K562 (cell line): ENCODE measurements around the gene PRKACA. TPM values are rescaled to one million over a fixed set of nuclear protein-coding genes. Genes with fewer than 3 reads are reported as not detected.
A peak's percentile ranks its signal among the peaks of the same experiment; 100 is the strongest.

Source experiments
- ATAC-seq: fragments of 200-7000 bp; cut with Tn5 transposase; 3 replicates; pipeline ENCODE4 v1.9.1; 2020; ENCODE audit warnings: moderate library complexity
- BruUV-seq: library from RNA; stranded (reverse); fragments of 400-500 nt; replicated peaks from 2 replicates; lab custom pipeline; 2021; lab: Mats Ljungman, UMichigan
- CTCF ChIA-PET: fragments of 300-600 bp; formaldehyde crosslinking; extraction: SDS; loops from one replicate; lab custom pipeline; 2021; ENCODE audit warnings: low intra/inter-chr PET ratio; lab: Yijun Ruan, JAX
- POLR2A ChIA-PET: fragments of 300-600, 350-650 bp; sonication (Branson Sonifier 250); formaldehyde crosslinking; extraction: SDS; loops from one replicate; lab custom pipeline; 2021; ENCODE audit warnings: antibody characterized with exemption, inconsistent platforms; lab: Yijun Ruan, JAX
- DNase-seq, 4 experiments: peaks; one replicate each; pipeline versions ENCODE4 v3.0.0 to v3.0.0-alpha.2; 2011 to 2018; ENCODE audit warnings: low spot score in 3 of 4, mixed read lengths in 3 of 4; ENCODE audit errors: extremely low read depth in 1 of 4
- FAIRE-seq: peaks from 2 replicates; lab custom pipeline; 2011; peaks lifted over from hg19 to GRCh38; lab: Jason Lieb, UNC
- H2AFZ ChIP-seq: 2 replicates; pipeline ENCODE4 v1.6.0; 2011; ENCODE audit warnings: low read depth, low read length, control low read depth, inconsistent platforms
- H3K27ac ChIP-seq: fragments of 200-600 bp; 3 replicates; pipeline ENCODE4 v1.8.0; 2011; ENCODE audit warnings: low read depth, mild to moderate bottlenecking, control low read depth, inconsistent platforms, low read length, moderate library complexity, mixed read lengths; ENCODE audit errors: extremely low read depth
- H3K27me3 ChIP-seq, 2 experiments: fragments of 300-600 bp in 1 of 2; 2 replicates in 1 of 2; 3 replicates in 1 of 2; pipeline versions ENCODE4 v1.6.0 to v1.8.0; 2011; ENCODE audit warnings: inconsistent platforms in 2 of 2, low read length in 2 of 2, mild to moderate bottlenecking in 1 of 2, mixed read lengths in 1 of 2, moderate library complexity in 1 of 2; ENCODE audit not compliant: control insufficient read depth in 2 of 2, insufficient read depth in 2 of 2
- H3K36me3 ChIP-seq: fragments of 300-600 bp; 3 replicates; pipeline ENCODE4 v1.8.0; 2011; ENCODE audit warnings: mild to moderate bottlenecking, low read length, inconsistent platforms; ENCODE audit not compliant: control insufficient read depth, insufficient read depth
- H3K4me1 ChIP-seq, 2 experiments: fragments of 200-600 bp in 1 of 2; replicated peaks in 1 of 2; 2 replicates in 1 of 2; 3 replicates in 1 of 2; pipeline versions ENCODE4 v1.5.1 to v1.8.0; 2011; ENCODE audit warnings: inconsistent platforms in 2 of 2, low read length in 2 of 2, mild to moderate bottlenecking in 1 of 2, mixed read lengths in 1 of 2, moderate library complexity in 1 of 2; ENCODE audit not compliant: control insufficient read depth in 2 of 2, insufficient read depth in 2 of 2
- H3K4me2 ChIP-seq: 2 replicates; pipeline ENCODE4 v1.6.1; 2011; ENCODE audit warnings: low read length, control low read depth, inconsistent platforms, mixed read lengths; ENCODE audit not compliant: insufficient read depth
- H3K4me3 ChIP-seq: fragments of 200-600 bp; sonication (generic), shearing (Covaris generic); 2 replicates; pipeline ENCODE4 v1.5.1; 2016; ENCODE audit warnings: control low read depth, inconsistent platforms
- H3K79me2 ChIP-seq: fragments of 200-600 bp; 3 replicates; pipeline ENCODE4 v1.8.0; 2011; ENCODE audit warnings: low read length, inconsistent platforms; ENCODE audit not compliant: control insufficient read depth, insufficient read depth
- H3K9ac ChIP-seq, 2 experiments: 2 replicates each; pipeline versions ENCODE4 v1.6.0 to v1.6.1; 2011; ENCODE audit warnings: low read depth in 2 of 2, low read length in 2 of 2, control low read depth in 1 of 2, inconsistent platforms in 1 of 2, mild to moderate bottlenecking in 1 of 2, mixed read lengths in 1 of 2; ENCODE audit not compliant: insufficient read depth in 1 of 2
- H3K9me1 ChIP-seq: one replicate; pipeline ENCODE4 v1.6.0; 2011; ENCODE audit warnings: inconsistent platforms, mild to moderate bottlenecking, low read length, moderate library complexity; ENCODE audit not compliant: control insufficient read depth, insufficient read depth
- H3K9me3 ChIP-seq: replicated peaks from 2 replicates; pipeline ENCODE4 v1.5.1; 2011; ENCODE audit warnings: low read depth, low read length, inconsistent platforms; ENCODE audit not compliant: control insufficient read depth, insufficient read depth
- H4K20me1 ChIP-seq: replicated peaks from 2 replicates; pipeline ENCODE4 v1.6.1; 2011; ENCODE audit warnings: low read length, inconsistent platforms, mixed read lengths; ENCODE audit not compliant: control insufficient read depth, insufficient read depth
- ARHGAP35 ChIP-seq: fragments of 450-650 bp; IDR thresholded peaks from 2 replicates; pipeline ENCODE4 v1.6.1; 2018; ENCODE audit not compliant: partially characterized antibody
- BDP1 ChIP-seq: IDR thresholded peaks from 3 replicates; pipeline ENCODE4 v1.6.1; 2011; ENCODE audit not compliant: insufficient read length, insufficient read depth
- JUNB ChIP-seq: fragments of 450-650 bp; formaldehyde crosslinking; conservative IDR thresholded peaks from 2 replicates; pipeline ENCODE4 v1.4.0; 2020; ENCODE audit warnings: mild to moderate bottlenecking
- JUND ChIP-seq, 2 experiments: IDR thresholded peaks; 2 replicates in 1 of 2; 3 replicates in 1 of 2; pipeline ENCODE4 v1.6.1; 2011; ENCODE audit warnings: borderline replicate concordance in 2 of 2, low read depth in 2 of 2, low read length in 2 of 2, improper control_type of control experiment in 1 of 2, missing biosample characterization in 1 of 2, missing genetic modification characterization in 1 of 2, missing genetic modification reagents in 1 of 2
- KLF10 ChIP-seq: fragments of 250-450 bp; sonication (Bioruptor Pico); IDR thresholded peaks from 2 replicates; pipeline ENCODE4 v1.6.1; 2021; ENCODE audit warnings: matching md5 sums
- MEIS2 ChIP-seq: fragments of 450-650 bp; IDR thresholded peaks from 2 replicates; pipeline ENCODE4 v1.6.1; 2014; ENCODE audit warnings: mild to moderate bottlenecking; ENCODE audit not compliant: partially characterized antibody
- PRMT5 ChIP-seq: sonication (generic); formaldehyde crosslinking; IDR thresholded peaks from 2 replicates; pipeline ENCODE4 v1.5.0; 2020; ENCODE audit warnings: missing genetic modification reagents
- RFX1 ChIP-seq: fragments of 450-650 bp; IDR thresholded peaks from 2 replicates; pipeline ENCODE4 v1.6.1; 2016; ENCODE audit warnings: mild to moderate bottlenecking, moderate library complexity
- TEAD4 ChIP-seq, 2 experiments: sonication (generic) in 1 of 2; formaldehyde crosslinking in 1 of 2; IDR thresholded peaks; 2 replicates each; pipeline versions ENCODE4 v1.6.1 to v1.8.0; 2012 to 2022; ENCODE audit warnings: borderline replicate concordance in 1 of 2, inconsistent platforms in 1 of 2, low read length in 1 of 2, mild to moderate bottlenecking in 1 of 2, missing genetic modification reagents in 1 of 2
- ZC3H4 ChIP-seq: sonication (generic); formaldehyde crosslinking; IDR thresholded peaks from 2 replicates; pipeline ENCODE4 v1.9.0; 2021; ENCODE audit warnings: missing genetic modification reagents, borderline replicate concordance
- ZNF274 ChIP-seq: IDR thresholded peaks from 2 replicates; pipeline ENCODE4 v1.6.1; 2011; ENCODE audit warnings: low read depth, mild to moderate bottlenecking, low read length, moderate library complexity, borderline replicate concordance
- ZNF41 ChIP-seq: fragments of 250-450 bp; sonication (Bioruptor Pico); conservative IDR thresholded peaks from 2 replicates; pipeline ENCODE4 v1.4.0; 2020; ENCODE audit warnings: mild to moderate bottlenecking
- ZNF696 ChIP-seq: fragments of 250-450 bp; sonication (Bioruptor Pico); conservative IDR thresholded peaks from 2 replicates; pipeline ENCODE4 v1.4.0; 2020; ENCODE audit warnings: mild to moderate bottlenecking, moderate library complexity
- ZSCAN29 ChIP-seq: fragments of 450-650 bp; IDR thresholded peaks from 2 replicates; pipeline ENCODE4 v1.6.1; 2017
- WGBS: fragments of 100-300 bp; shearing (Covaris generic); methylation state at CpG from one replicate; pipeline ENCODE4 v1.1.6; 2016; ENCODE audit warnings: low coverage, mixed read lengths; ENCODE audit not compliant: insufficient coverage; ENCODE audit errors: missing lambda C conversion rate; 5-methylcytosine and 5-hydroxymethylcytosine counted together
- in situ Hi-C: fragments of 300-500 bp; cut with MboI; formaldehyde crosslinking; loops from 4 replicates; pipeline ENCODE4 v1.15.0; 2018; ENCODE audit warnings: inconsistent platforms, mixed read lengths
- intact Hi-C: fragments of 100-400 bp; cut with micrococcal nuclease; formaldehyde crosslinking; loops from 2 replicates; pipeline ENCODE4 v1.14.2; 2022
- polyA plus RNA-seq, 8 experiments: library from polyadenylated mRNA; depleted of rRNA in 4 of 8; stranded (reverse) in 5 of 8; unstranded in 3 of 8; fragments of >200 nt; fragmentation: Nextera tagmentation in 2 of 8; fragmentation: Illumina TruSeq in 1 of 8; extraction: Ambion mirVana in 2 of 8; extraction: Trizol in 1 of 8; gene quantifications; 2 replicates each; pipeline versions ENCODE4 v1.2.1 to v1.2.3, GENCODE V29; 2011 to 2014; ENCODE audit warnings: inconsistent platforms in 1 of 8, missing spikeins in 1 of 8
- total RNA-seq, 7 experiments: library from RNA; depleted of rRNA in 6 of 7; stranded (reverse); fragments of >200 nt in 6 of 7; fragmentation: Illumina TruSeq in 2 of 7; extraction: Trizol in 2 of 7; gene quantifications; 2 replicates each; pipeline versions ENCODE4 v1.2.1 to v1.2.3, GENCODE V29; 2011 to 2021; ENCODE audit warnings: low replicate concordance in 1 of 7
- TF ChIP-seq, protein P1 (sequence below): fragments of 250-450 bp; sonication (Bioruptor Pico); IDR thresholded peaks from 2 replicates; pipeline ENCODE4 v1.5.0; 2021
- TF ChIP-seq, protein P2 (sequence below): sonication (generic); formaldehyde crosslinking; IDR thresholded peaks from 2 replicates; pipeline ENCODE4 v1.8.1; 2022; ENCODE audit warnings: missing genetic modification reagents
- TF ChIP-seq, protein P3 (sequence below): fragments of 250-450 bp; sonication (Bioruptor Pico); IDR thresholded peaks from 2 replicates; pipeline ENCODE4 v1.8.0; 2021; ENCODE audit warnings: moderate library complexity, mild to moderate bottlenecking, inconsistent platforms

The PRKACA gene
- total and polyA plus RNA-seq, 9 of the 15 experiments (the other 6 are each of a cell fraction or from before 2014, with no cell fraction given): 1.2 to 63.1 (median 13.0) TPM

DNA sequence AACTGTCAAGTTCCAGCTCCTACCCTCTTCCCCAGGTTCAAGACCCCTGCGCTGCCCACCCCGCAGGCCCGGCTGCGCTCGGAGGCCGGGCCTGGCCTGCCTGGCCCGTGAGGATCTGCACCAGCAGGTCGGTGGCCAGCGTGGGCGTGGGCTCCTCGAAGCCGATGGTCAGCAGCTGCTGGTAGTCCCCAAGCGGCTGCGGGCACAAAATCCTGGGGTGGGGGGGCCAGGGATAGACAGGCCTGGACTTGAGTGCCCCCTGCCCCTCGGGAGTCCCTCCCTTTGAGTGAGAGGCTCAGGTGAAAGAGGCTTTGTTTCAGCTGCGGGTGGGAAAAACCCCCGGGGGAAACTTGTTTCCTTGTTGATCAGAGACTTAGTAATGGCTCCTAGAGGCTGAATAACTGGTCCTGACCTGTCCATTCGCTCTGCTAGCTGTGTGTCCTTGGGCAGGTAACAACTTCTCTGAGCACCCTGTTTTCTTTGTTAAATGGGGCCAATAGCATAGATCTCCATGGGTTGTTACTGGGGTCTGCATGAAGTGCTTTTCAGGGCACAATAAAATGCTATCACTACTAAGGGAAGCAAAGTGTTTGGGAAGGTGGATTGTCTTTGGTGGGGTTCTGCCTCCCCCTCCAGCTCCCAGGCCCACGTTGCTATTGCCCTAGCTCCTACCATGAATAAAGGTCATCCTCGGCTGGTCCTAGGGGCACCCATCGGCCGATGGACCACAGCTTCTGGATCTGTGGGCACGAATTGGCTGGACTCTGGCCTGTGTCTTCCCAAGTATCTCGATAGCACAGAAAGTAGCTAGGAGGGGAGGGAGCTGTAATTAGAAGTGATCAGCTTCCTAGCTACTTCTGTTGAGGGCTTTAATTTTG is 35.5 kb downstream of the PRKACA start:
- intact Hi-C loops (no loop called here), in situ Hi-C loops (no loop called here)
- H3K9me3 ChIP-seq: no peaks in the 10 kb centered on the region
- peak overlapping the region; percentile 75 for H2AFZ ChIP-seq
- H3K36me3 ChIP-seq: peaks cover 8% of the 10 kb centered on the region; the same call in 1 of the 3 replicates
- POLR2A ChIA-PET: interaction anchor here (0.6 to 1.7 kb wide), 9 partner anchors 10 to 209 kb away, joined by 3 to 5 read pairs (median 4); partner anchors contain the start of genes ASF1B and DCAF15
- H3K4me3 ChIP-seq: peak overlapping the region; percentile 63
- H3K9me1 ChIP-seq: no peaks in the 10 kb centered on the region
- FAIRE-seq: peak; percentile 64
- H3K9ac ChIP-seq: peak overlapping the region; percentile 65 to 92
- CTCF ChIA-PET: no interaction called here
- peaks cover 13 to 30% of the 10 kb centered on the region in 2 experiments; a peak in 4 of 5 replicates for H3K4me1 ChIP-seq
- peak overlapping the region; percentile 57 for H3K27ac ChIP-seq
- ATAC-seq: peak; percentile 23
- no peaks in the 10 kb centered on the region for H3K27me3 ChIP-seq
- H3K4me2 ChIP-seq: peak overlapping the region; percentile 75
- 25% methylated on average over 19 of the region's 24 CpGs for WGBS
- H3K79me2 ChIP-seq: peaks cover 9% of the 10 kb centered on the region; the same call in 1 of the 3 replicates
- peak in 2 of 4 experiments; percentile 30 to 44 for DNase-seq
- no peaks in the 10 kb centered on the region for H4K20me1 ChIP-seq
- BruUV-seq: TSS peak; percentile 60
- no peak for TF ChIP-seq MEIS2
- TF ChIP-seq BDP1: no peak
- TF ChIP-seq, protein P1, sequence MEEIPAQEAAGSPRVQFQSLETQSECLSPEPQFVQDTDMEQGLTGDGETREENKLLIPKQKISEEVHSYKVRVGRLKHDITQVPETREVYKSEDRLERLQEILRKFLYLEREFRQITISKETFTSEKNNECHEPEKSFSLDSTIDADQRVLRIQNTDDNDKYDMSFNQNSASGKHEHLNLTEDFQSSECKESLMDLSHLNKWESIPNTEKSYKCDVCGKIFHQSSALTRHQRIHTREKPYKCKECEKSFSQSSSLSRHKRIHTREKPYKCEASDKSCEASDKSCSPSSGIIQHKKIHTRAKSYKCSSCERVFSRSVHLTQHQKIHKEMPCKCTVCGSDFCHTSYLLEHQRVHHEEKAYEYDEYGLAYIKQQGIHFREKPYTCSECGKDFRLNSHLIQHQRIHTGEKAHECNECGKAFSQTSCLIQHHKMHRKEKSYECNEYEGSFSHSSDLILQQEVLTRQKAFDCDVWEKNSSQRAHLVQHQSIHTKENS (CRISPR knock-in tag): no peak
- TF ChIP-seq, protein P2, sequence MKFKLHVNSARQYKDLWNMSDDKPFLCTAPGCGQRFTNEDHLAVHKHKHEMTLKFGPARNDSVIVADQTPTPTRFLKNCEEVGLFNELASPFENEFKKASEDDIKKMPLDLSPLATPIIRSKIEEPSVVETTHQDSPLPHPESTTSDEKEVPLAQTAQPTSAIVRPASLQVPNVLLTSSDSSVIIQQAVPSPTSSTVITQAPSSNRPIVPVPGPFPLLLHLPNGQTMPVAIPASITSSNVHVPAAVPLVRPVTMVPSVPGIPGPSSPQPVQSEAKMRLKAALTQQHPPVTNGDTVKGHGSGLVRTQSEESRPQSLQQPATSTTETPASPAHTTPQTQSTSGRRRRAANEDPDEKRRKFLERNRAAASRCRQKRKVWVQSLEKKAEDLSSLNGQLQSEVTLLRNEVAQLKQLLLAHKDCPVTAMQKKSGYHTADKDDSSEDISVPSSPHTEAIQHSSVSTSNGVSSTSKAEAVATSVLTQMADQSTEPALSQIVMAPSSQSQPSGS: no peak
- TF ChIP-seq JUND (IDR thresholded peaks at IDR 0.05; ENCODE audit: borderline replicate concordance, low read depth, low read length): no peak
- no peak for TF ChIP-seq JUND (tag; IDR thresholded peaks at IDR 0.05; ENCODE audit: borderline replicate concordance, low read depth, low read length)
- TF ChIP-seq ZSCAN29: no peak
- 0 out of 2 replicates have a peak, but pooled peaks have one; percentile 49 for TF ChIP-seq ZC3H4 (CRISPR knock-in tag)
- TF ChIP-seq, protein P3, sequence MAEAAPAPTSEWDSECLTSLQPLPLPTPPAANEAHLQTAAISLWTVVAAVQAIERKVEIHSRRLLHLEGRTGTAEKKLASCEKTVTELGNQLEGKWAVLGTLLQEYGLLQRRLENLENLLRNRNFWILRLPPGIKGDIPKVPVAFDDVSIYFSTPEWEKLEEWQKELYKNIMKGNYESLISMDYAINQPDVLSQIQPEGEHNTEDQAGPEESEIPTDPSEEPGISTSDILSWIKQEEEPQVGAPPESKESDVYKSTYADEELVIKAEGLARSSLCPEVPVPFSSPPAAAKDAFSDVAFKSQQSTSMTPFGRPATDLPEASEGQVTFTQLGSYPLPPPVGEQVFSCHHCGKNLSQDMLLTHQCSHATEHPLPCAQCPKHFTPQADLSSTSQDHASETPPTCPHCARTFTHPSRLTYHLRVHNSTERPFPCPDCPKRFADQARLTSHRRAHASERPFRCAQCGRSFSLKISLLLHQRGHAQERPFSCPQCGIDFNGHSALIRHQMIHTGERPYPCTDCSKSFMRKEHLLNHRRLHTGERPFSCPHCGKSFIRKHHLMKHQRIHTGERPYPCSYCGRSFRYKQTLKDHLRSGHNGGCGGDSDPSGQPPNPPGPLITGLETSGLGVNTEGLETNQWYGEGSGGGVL (CRISPR knock-in tag): no peak
- TF ChIP-seq ZNF696 (CRISPR knock-in tag): no peak
- TF ChIP-seq PRMT5 (CRISPR knock-in tag): no peak
- no peak for TF ChIP-seq ARHGAP35
- no peak for TF ChIP-seq TEAD4 (IDR thresholded peaks at IDR 0.05; ENCODE audit: low read length)
- no peak for TF ChIP-seq TEAD4 (CRISPR knock-in tag; IDR thresholded peaks at IDR 0.05; ENCODE audit: borderline replicate concordance)
- TF ChIP-seq RFX1: no peak
- TF ChIP-seq KLF10: no peak
- no peak for TF ChIP-seq JUNB
- no peak for TF ChIP-seq ZNF274
- no peak for TF ChIP-seq ZNF41 (CRISPR knock-in tag)
